Liver (tissue), 3 donors: Measurements from ENCODE around the gene CYP3A4.

Source experiments
- GABPA ChIP-seq, 2 donors: IDR thresholded peaks in 1 of 2; conservative IDR thresholded peaks in 1 of 2; 2 replicates each; pipeline ENCODE4 v1.6.1; 2016; ENCODE audit warnings: antibody characterized with exemption in 2 of 2, mild to moderate bottlenecking in 1 of 2, moderate library complexity in 1 of 2
- HNF4G ChIP-seq: IDR thresholded peaks from 2 replicates; pipeline ENCODE4 v1.6.1; 2016; ENCODE audit warnings: antibody characterized with exemption
- JUND ChIP-seq, 2 donors: IDR thresholded peaks; 2 replicates each; pipeline ENCODE4 v1.6.1; 2016; ENCODE audit warnings: antibody characterized with exemption in 2 of 2
- TF ChIP-seq, protein P1 (sequence below): fragments of 150-350 bp; IDR thresholded peaks from 2 replicates; pipeline ENCODE4 v1.5.1; 2017; ENCODE audit warnings: improper control_type of control experiment, low read depth, low read length; ENCODE audit not compliant: missing input control
- TF ChIP-seq, protein P2 (sequence below): IDR thresholded peaks from 2 replicates; pipeline ENCODE4 v1.6.1; 2016; ENCODE audit warnings: antibody characterized with exemption
- donor health status: healthy.
- donor health status: healthy.

DNA sequence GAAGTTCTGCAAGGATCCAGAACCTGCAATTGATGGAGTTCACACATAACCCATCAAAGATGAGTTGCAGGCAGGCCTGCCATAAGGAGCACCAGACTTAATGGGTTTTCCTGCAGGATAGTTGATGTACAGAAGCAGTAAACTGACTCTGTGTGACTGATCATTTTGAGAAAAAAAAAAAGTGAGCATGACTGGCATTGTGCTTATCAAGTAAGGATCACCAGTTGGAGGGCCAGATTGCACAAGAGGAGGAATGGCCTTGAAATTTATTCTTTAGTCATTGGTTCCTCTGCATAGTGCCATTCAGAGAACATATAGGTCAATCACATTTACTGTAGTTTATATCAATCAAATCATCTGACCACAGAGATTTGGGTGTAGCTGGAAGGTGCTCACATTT is 47.6 kb upstream of the CYP3A4 start:
- TF ChIP-seq JUND (IDR thresholded peaks at IDR 0.05) (no peak), GABPA (IDR thresholded peaks at IDR 0.05 in 1 of 2, conservative IDR thresholded peaks at IDR 0.05 in 1 of 2) (no peak), HNF4G (no peak)
- TF ChIP-seq, protein P1, sequence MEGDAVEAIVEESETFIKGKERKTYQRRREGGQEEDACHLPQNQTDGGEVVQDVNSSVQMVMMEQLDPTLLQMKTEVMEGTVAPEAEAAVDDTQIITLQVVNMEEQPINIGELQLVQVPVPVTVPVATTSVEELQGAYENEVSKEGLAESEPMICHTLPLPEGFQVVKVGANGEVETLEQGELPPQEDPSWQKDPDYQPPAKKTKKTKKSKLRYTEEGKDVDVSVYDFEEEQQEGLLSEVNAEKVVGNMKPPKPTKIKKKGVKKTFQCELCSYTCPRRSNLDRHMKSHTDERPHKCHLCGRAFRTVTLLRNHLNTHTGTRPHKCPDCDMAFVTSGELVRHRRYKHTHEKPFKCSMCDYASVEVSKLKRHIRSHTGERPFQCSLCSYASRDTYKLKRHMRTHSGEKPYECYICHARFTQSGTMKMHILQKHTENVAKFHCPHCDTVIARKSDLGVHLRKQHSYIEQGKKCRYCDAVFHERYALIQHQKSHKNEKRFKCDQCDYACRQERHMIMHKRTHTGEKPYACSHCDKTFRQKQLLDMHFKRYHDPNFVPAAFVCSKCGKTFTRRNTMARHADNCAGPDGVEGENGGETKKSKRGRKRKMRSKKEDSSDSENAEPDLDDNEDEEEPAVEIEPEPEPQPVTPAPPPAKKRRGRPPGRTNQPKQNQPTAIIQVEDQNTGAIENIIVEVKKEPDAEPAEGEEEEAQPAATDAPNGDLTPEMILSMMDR = no peak
- TF ChIP-seq, protein P2, sequence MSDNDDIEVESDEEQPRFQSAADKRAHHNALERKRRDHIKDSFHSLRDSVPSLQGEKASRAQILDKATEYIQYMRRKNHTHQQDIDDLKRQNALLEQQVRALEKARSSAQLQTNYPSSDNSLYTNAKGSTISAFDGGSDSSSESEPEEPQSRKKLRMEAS = no peak
